ENCODE measurements around the gene TMEM213. TPM values are rescaled to one million over a fixed set of nuclear protein-coding genes. Genes with fewer than 3 reads are reported as not detected.

Gene TMEM213
- total and polyA plus RNA-seq, 5 donors = not detected

DNA sequence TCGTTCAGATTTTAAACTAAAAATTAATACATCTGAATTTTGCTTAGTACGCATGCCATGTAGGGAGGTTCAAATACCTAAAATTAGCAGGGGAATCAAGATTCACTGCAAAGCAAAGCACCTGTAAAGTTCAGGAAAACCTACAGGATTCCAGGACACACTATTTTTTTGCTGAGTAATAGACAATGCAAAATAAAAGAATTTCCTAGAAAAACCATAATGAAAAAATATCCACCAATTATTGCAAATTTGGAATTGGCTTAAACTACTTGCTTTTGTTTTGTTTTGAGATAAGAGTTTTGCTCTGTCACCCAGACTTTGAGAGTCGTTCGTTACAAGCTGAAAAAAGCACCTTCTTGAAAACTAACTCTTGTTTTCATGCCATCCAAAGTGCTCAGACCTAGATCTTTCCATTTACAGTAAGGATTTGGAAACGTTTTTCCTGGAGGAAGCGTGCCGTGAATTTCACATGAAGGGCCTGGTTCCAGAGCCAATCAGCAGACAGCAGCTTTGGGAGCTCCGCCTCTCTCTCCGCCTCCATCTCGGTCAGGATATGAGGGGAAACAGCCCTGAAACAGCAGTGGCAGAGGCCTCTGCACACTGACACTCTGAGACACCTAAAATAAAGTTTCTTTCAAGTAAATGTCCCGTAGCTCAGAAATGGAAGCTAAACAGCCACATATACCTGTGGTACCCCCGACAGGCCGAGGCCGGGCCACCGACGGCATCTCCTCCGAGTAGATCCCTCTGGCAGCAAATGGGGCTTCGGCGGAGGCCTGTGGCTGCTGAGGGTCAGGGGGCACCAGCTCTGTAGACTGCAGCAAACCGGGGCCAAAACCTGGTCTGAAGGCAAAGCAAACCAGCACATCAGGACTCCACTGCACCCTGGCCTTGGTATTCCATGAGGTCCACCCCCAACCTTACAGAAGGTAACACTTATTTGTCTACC lies 46.1 kb downstream of the TMEM213 start:
- no peaks in the 10 kb centered on the region for H3K9me3 ChIP-seq (ENCODE audit: control insufficient read depth, low read length)
- DNase-seq (no peak), ATAC-seq (peak in 1 of 2 donors; percentile 40)
- intact Hi-C loops (cut with DNase I) = no loop called here
- no peaks in the 10 kb centered on the region for H3K4me1 ChIP-seq (ENCODE audit: control insufficient read depth, insufficient read depth, low read length)
- H3K4me3 ChIP-seq (ENCODE audit: low read length) = no peak overlapping the region
- WGBS = 88% methylated on average over 20 of the region's 20 CpGs
- no peak overlapping the region for H3K27ac ChIP-seq (ENCODE audit: low read length)
- no peaks in the 10 kb centered on the region for H3K27me3 ChIP-seq (ENCODE audit: control insufficient read depth, insufficient read depth)

DNA sequence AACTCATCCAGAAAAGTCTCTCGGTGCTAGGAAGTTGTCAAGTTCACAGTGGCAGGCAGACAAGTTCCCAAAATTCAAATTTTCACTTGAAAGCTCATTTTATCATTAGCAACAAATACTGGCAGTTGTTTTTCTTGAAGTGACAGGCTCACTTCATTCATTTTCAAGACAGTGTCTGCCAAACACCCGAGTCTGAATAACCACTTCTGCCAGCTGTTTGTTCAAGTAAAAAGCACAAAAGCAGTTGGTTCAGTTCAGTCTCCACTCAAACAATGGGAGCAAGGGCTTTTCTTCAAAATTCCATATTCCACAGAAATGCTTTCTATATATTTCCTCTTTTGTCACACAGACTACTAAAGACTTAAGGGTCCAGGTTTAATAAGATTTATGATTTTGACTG lies 47.9 kb downstream of the TMEM213 start:
- Histone ChIP-seq H3K27me3 (ENCODE audit: control insufficient read depth, insufficient read depth) (no peaks in the 10 kb centered on the region), H3K4me1 (ENCODE audit: control insufficient read depth, insufficient read depth, low read length) (no peaks in the 10 kb centered on the region), H3K4me3 (ENCODE audit: low read length) (no peak overlapping the region), H3K27ac (ENCODE audit: low read length) (no peak overlapping the region), H3K9me3 (ENCODE audit: control insufficient read depth, low read length) (no peaks in the 10 kb centered on the region)
- ATAC-seq = no peak
- intact Hi-C loops (cut with DNase I) = no loop called here
- no peak for DNase-seq
- WGBS = 43% methylated on average over 2 of the region's 2 CpGs

DNA sequence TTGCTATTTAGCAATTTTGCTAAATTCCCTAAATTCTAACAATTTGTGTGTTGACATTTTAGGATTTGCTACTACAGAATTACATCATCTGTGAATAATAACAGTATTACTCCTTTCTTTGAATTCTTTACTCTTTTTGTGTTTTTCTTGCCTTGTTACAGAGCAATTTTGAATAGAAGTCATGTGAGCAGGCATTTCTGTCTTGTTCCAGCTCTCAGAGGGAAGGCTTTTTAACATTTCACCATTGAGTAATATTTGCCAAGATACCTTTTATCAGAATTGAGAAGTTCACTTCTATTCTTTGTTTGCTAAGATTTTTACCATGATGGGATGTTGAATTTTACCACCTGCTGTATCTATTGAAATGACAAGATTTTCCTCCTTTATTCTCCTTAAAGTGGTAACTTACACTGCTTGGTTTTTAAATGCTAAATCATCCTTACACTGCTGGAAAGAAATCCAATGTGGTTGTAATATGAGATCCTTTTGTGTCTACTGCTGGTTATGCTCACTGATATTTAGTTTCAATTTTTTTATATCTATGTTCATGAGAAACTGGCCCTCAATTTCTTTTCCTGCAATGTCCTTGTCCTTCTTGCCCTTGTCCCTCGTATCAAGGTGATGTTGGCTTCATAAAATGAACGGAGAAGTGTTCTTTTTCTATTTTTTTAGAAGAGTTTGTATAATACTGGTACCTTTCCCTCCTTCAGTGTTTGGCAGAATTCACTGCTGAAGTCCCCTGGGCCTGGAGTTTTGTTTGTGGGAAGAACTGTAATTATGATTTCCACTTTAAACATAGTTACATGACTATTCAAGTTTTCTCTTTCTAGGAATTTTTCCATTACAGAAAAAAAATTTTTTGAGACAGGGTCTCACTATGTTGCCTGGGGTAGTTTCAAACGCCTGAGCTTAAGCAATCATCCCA lies 50.5 kb downstream of the TMEM213 start:
- no peak overlapping the region for H3K4me3 ChIP-seq (ENCODE audit: low read length)
- 66% methylated on average over 3 of the region's 3 CpGs for WGBS
- DNase-seq = no peak

DNA sequence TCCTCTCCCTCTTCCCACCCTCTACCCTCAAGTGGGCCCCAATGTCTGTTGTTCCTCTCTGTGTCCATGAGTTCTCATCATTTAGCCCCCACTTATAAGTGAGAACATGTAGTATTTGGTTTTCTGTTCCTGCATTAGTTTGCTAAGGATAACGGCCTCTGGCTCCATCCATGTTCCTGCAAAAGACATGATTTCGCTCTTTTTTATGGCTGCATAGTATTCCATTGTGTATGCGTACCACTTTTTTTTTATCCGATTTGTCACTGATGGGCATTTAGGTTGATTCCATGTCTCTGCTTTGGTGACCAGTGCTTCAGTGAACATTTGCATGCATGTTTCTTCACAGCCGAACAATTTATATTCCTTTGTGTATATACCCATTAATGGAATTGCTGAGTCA lies 51.9 kb downstream of the TMEM213 start:
- 97% methylated on average over 5 of the region's 5 CpGs for WGBS
- no peak for ATAC-seq
- intact Hi-C loops (cut with DNase I) = no loop called here

More for the DNA sequence above, 50.5 kb downstream of the TMEM213 start:
- H3K27ac ChIP-seq (ENCODE audit: low read length) = no peak overlapping the region
- H3K27me3 ChIP-seq (ENCODE audit: control insufficient read depth, insufficient read depth) = no peaks in the 10 kb centered on the region
- H3K4me1 ChIP-seq (ENCODE audit: control insufficient read depth, insufficient read depth, low read length) = no peaks in the 10 kb centered on the region
- no peaks in the 10 kb centered on the region for H3K9me3 ChIP-seq (ENCODE audit: control insufficient read depth, low read length)
- ATAC-seq = no peak
- intact Hi-C loops (cut with DNase I) = no loop called here

DNA sequence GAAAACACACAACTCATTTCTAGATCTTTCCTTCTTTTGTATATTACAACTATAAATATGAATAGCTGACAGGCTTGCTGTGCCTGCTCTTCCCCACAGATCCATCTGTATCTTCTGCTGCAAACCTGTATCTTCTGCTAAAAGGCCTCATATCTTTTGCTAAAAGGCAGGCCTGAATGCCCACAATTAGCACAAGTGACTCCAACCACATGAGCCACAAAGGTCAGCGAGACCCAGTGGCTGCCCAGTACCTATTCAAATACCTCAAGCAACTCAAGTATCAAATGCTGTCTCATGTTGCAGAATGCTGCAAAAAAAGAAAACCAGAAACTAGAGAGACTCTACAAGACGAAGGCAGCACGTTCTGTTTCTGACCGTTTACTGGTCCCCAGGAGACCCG lies 54.7 kb downstream of the TMEM213 start:
- Histone ChIP-seq H3K4me1 (ENCODE audit: control insufficient read depth, insufficient read depth, low read length) (no peaks in the 10 kb centered on the region), H3K27ac (ENCODE audit: low read length) (no peak overlapping the region), H3K9me3 (ENCODE audit: control insufficient read depth, low read length) (no peaks in the 10 kb centered on the region), H3K27me3 (ENCODE audit: control insufficient read depth, insufficient read depth) (no peaks in the 10 kb centered on the region), H3K4me3 (ENCODE audit: low read length) (no peak overlapping the region)
- DNase-seq = no peak
- ATAC-seq = no peak
- intact Hi-C loops (cut with DNase I) = no loop called here
- 97% methylated on average over 5 of the region's 5 CpGs for WGBS

More for the DNA sequence above, 51.9 kb downstream of the TMEM213 start:
- Histone ChIP-seq H3K4me3 (ENCODE audit: low read length) (no peak overlapping the region), H3K27me3 (ENCODE audit: control insufficient read depth, insufficient read depth) (no peaks in the 10 kb centered on the region), H3K27ac (ENCODE audit: low read length) (no peak overlapping the region), H3K9me3 (ENCODE audit: control insufficient read depth, low read length) (no peaks in the 10 kb centered on the region), H3K4me1 (ENCODE audit: control insufficient read depth, insufficient read depth, low read length) (no peaks in the 10 kb centered on the region)
- DNase-seq = no peak

DNA sequence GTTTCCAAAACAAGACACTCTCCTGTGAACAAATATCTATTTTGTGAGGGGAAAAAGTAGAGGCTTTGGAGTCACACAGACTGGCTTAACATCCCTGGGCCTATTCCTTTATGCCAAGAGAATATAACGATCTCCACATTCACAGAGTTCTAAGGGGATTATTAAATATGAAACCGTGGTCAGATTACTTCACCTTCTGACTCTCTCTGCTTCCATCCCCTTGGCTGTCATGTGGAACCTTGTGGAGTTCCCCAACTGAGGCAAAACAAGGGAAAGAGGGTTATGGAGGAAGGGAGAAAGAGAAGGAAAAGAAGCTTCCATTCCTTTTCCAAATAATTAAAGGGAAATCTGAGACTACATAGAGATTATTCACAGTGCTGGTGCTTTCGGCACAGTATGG lies 55.7 kb downstream of the TMEM213 start:
- WGBS = 87% methylated on average over 3 of the region's 3 CpGs
- intact Hi-C loops (cut with DNase I) = no loop called here
- DNase-seq (no peak), ATAC-seq (no peak)
- no peaks in the 10 kb centered on the region for H3K9me3 ChIP-seq (ENCODE audit: control insufficient read depth, low read length)
- no peak overlapping the region for H3K27ac ChIP-seq (ENCODE audit: low read length)
- no peaks in the 10 kb centered on the region for H3K4me1 ChIP-seq (ENCODE audit: control insufficient read depth, insufficient read depth, low read length)
- no peak overlapping the region for H3K4me3 ChIP-seq (ENCODE audit: low read length)
- no peaks in the 10 kb centered on the region for H3K27me3 ChIP-seq (ENCODE audit: control insufficient read depth, insufficient read depth)

DNA sequence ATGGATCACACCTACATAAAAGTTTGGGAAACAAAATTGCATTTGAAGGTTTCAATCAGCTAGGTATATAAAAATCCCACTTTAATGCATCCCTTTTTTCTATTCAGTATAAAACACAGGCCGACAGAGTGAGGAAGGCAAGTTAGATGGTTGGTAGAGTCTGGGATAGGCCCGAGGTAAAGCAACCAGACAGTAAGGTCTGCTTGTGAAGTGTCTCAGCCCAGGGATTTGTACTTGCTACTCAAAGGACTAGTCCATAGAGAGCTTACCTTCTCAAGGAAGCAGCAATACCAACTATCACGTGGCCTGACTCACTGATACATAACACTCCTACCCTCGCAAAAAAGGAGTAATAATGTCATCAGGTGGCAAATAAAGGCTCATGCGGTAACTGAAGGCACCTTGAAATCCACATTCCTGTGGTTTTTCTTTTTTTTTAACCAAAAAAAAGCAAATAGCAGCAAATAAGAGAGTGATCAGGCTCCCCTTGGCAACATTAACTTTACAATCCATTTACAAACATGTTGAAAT lies 56.4 kb downstream of the TMEM213 start:
- WGBS = 94% methylated on average over 5 of the region's 5 CpGs
- Histone ChIP-seq H3K9me3 (ENCODE audit: control insufficient read depth, low read length) (no peaks in the 10 kb centered on the region), H3K27ac (ENCODE audit: low read length) (no peak overlapping the region), H3K4me3 (ENCODE audit: low read length) (no peak overlapping the region), H3K27me3 (ENCODE audit: control insufficient read depth, insufficient read depth) (no peaks in the 10 kb centered on the region), H3K4me1 (ENCODE audit: control insufficient read depth, insufficient read depth, low read length) (no peaks in the 10 kb centered on the region)
- intact Hi-C loops (cut with DNase I) = no loop called here
- DNase-seq (no peak), ATAC-seq (no peak)

DNA sequence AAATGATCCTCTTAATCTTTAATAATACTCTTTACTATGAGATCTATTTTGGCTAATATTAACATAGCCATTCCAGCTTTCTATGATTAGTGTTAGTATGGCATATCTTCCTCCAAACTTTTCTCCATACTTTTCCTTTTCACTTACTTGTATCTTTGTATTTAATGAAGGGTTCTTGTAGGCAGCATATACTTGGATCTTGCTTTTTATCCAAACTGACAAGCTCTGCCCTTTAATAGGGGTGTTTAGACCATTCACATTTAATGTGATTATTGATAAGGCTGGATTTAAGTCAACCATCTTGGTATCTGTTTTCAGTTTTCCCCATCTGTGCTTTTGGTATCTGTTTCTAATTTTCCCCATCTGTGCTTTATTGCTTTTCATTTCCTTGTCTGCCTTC lies 59.9 kb downstream of the TMEM213 start:
- Histone ChIP-seq H3K4me3 (ENCODE audit: low read length) (no peak overlapping the region), H3K27me3 (ENCODE audit: control insufficient read depth, insufficient read depth) (no peaks in the 10 kb centered on the region), H3K4me1 (ENCODE audit: control insufficient read depth, insufficient read depth, low read length) (no peaks in the 10 kb centered on the region), H3K27ac (ENCODE audit: low read length) (no peak overlapping the region), H3K9me3 (ENCODE audit: control insufficient read depth, low read length) (no peaks in the 10 kb centered on the region)
- intact Hi-C loops (cut with DNase I) = no loop called here
- DNase-seq (no peak), ATAC-seq (no peak)

DNA sequence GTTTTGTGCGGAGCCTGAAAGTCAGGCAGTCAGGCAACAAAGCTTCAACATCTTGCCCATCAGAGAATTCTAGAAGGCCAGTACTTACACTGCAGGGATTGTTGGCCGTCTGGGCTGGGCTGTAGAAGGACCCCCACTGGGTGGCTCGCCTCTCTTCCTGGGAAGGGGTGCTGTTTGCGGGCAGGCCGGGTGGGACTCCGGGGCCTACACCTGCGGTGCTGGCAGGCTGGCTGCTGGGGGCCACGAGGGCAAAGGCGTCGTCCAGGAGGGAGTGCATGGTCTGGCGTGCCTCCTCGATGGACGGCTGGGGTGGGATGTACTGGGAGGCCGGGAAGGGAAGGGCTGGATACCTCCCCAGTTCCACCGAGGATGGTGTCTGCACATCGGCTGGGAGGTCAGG lies 63.3 kb downstream of the TMEM213 start:
- H3K4me1 ChIP-seq (ENCODE audit: control insufficient read depth, insufficient read depth, low read length) = no peaks in the 10 kb centered on the region
- intact Hi-C loops (cut with DNase I) = no loop called here
- no peak overlapping the region for H3K27ac ChIP-seq (ENCODE audit: low read length)
- WGBS = 92% methylated on average over 16 of the region's 16 CpGs
- H3K4me3 ChIP-seq (ENCODE audit: low read length) = no peak overlapping the region
- H3K9me3 ChIP-seq (ENCODE audit: control insufficient read depth, low read length) = no peaks in the 10 kb centered on the region
- no peaks in the 10 kb centered on the region for H3K27me3 ChIP-seq (ENCODE audit: control insufficient read depth, insufficient read depth)
- ATAC-seq (no peak), DNase-seq (no peak)

DNA sequence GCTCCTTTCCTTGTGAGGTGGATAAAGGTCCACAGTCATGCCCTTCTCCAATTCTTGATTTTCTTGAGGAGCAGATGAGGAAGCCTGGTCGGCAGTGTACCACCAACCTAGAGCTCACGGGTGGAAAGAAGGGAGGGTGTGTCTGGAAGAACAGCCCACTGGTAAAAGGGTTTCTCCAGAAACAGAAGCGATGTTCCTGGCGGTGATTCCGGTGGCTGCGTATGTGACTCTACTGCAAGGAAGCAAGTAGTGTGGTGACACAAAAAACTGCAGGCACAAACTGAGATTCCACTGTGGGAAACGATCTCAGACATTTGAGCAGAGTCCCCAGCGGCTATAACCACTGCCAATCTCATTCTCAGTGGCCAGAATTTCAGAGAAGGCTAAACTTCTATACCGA lies 66.1 kb downstream of the TMEM213 start:
- DNase-seq (no peak), ATAC-seq (no peak)

DNA sequence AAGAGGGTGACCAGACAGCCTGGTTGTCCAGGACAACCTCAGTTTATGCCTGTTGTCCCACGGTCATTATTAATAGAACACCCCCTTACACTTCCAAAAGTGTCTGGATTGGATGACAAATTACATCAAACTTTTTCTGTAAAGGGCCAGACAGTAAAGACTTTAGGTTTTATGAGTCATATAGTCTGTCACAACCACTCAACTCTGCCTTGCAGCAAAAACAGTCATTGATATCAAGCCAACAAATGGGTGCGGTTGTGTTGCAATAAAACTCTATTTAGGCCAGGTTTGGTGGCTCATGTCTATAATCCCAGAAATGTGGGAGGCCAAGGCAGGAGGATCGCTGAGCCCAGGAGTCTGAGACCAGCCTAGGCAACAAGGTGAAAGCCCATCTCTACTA lies 66.9 kb downstream of the TMEM213 start:
- ATAC-seq = no peak
- Histone ChIP-seq H3K9me3 (ENCODE audit: control insufficient read depth, low read length) (no peaks in the 10 kb centered on the region), H3K27ac (ENCODE audit: low read length) (no peak overlapping the region), H3K27me3 (ENCODE audit: control insufficient read depth, insufficient read depth) (no peaks in the 10 kb centered on the region), H3K4me3 (ENCODE audit: low read length) (no peak overlapping the region), H3K4me1 (ENCODE audit: control insufficient read depth, insufficient read depth, low read length) (no peaks in the 10 kb centered on the region)
- intact Hi-C loops (cut with DNase I) = no loop called here
- DNase-seq = no peak
- WGBS = 89% methylated on average over 3 of the region's 3 CpGs

More for the DNA sequence above, 66.1 kb downstream of the TMEM213 start:
- Histone ChIP-seq H3K9me3 (ENCODE audit: control insufficient read depth, low read length) (no peaks in the 10 kb centered on the region), H3K27me3 (ENCODE audit: control insufficient read depth, insufficient read depth) (no peaks in the 10 kb centered on the region), H3K4me3 (ENCODE audit: low read length) (no peak overlapping the region), H3K4me1 (ENCODE audit: control insufficient read depth, insufficient read depth, low read length) (no peaks in the 10 kb centered on the region), H3K27ac (ENCODE audit: low read length) (no peak overlapping the region)
- WGBS = 94% methylated on average over 9 of the region's 9 CpGs
- intact Hi-C loops (cut with DNase I) = no loop called here
